ENCODE data around the gene KIF1C. TPM values are rescaled to one million over a fixed set of nuclear protein-coding genes. Genes with fewer than 3 reads are reported as not detected.

The KIF1C gene
- total and polyA plus RNA-seq, 7 donors = 46.4 to 164 (median 85.6) TPM

GRCh38 chr17:5031365-5032082 is 33.8 kb downstream of the KIF1C start:
- Histone ChIP-seq H3K27ac (peak overlapping the region; percentile 3 to 62 (median 45)), H3K27me3 (peaks cover 4 to 22% (median 6%) of the 10 kb centered on the region in 3 donors), H3K36me3 (no peaks in the 10 kb centered on the region), H3K4me3 (peak overlapping the region; percentile 24 to 56 (median 50)), H3K4me1 (peaks cover 0 to 16% (median 8%) of the 10 kb centered on the region in 4 donors), H3K9me3 (no peaks in the 10 kb centered on the region)
- intact Hi-C loops (cut with DNase I) = loop anchor here (1.0 to 2.0 kb wide), 2 partner anchors 31 to 33 kb away; no protein-coding TSS in a partner anchor
- peak; percentile 90 for DNase-seq
- WGBS, 2 donors = 2 to 4% methylated on average over 48 of the region's 48 CpGs
- TF ChIP-seq EP300 (IDR thresholded peaks at IDR 0.05) (no peak), POLR2AphosphoS5 (IDR thresholded peaks at IDR 0.05) (peak in 2 of 4 donors; percentile 11 to 41), CTCF (IDR thresholded peaks at IDR 0.05) (peak; percentile 67 to 87 (median 82))

- no peaks in the 10 kb centered on the region for H3K9me3 ChIP-seq
- intact Hi-C loops (cut with DNase I) = no loop called here
- 92% methylated on average over 6 of the region's 6 CpGs for WGBS, 2 donors
- H3K27me3 ChIP-seq = peaks cover 4 to 22% (median 6%) of the 10 kb centered on the region in 3 donors
- H3K4me1 ChIP-seq = peaks cover 0 to 16% (median 8%) of the 10 kb centered on the region in 4 donors
- no peak for DNase-seq
- H3K36me3 ChIP-seq = no peaks in the 10 kb centered on the region
- no peak overlapping the region for H3K4me3 ChIP-seq
- no peak for TF ChIP-seq POLR2AphosphoS5 (IDR thresholded peaks at IDR 0.05)
- no peak for TF ChIP-seq POLR2A (IDR thresholded peaks at IDR 0.05)
- TF ChIP-seq EP300 (IDR thresholded peaks at IDR 0.05) = no peak
- no peak for TF ChIP-seq CTCF (IDR thresholded peaks at IDR 0.05)
- no peak overlapping the region for H3K27ac ChIP-seq
Observed at GRCh38 chr17:5032865-5033264, 35.1 kb downstream of the KIF1C start.

GRCh38 chr17:5033352-5034015 is 35.7 kb downstream of the KIF1C start:
- Histone ChIP-seq H3K4me1 (peaks cover 0 to 16% (median 8%) of the 10 kb centered on the region in 4 donors), H3K36me3 (no peaks in the 10 kb centered on the region), H3K27me3 (peaks cover 4 to 22% (median 6%) of the 10 kb centered on the region in 3 donors), H3K4me3 (no peak overlapping the region), H3K9me3 (no peaks in the 10 kb centered on the region), H3K27ac (no peak overlapping the region)
- intact Hi-C loops (cut with DNase I) = no loop called here
- DNase-seq = no peak
- WGBS, 2 donors = 86 to 92% methylated on average over 13 of the region's 13 CpGs
- TF ChIP-seq CTCF (IDR thresholded peaks at IDR 0.05) = no peak
- TF ChIP-seq EP300 (IDR thresholded peaks at IDR 0.05) = no peak

GRCh38 chr17:5034063-5034462 is 36.3 kb downstream of the KIF1C start:
- WGBS, 2 donors = 91 to 96% methylated on average over 5 of the region's 5 CpGs
- no peaks in the 10 kb centered on the region for H3K36me3 ChIP-seq
- no peaks in the 10 kb centered on the region for H3K9me3 ChIP-seq

More at GRCh38 chr17:5034063-5034462, 36.3 kb downstream of the KIF1C start:
- no peak for TF ChIP-seq POLR2AphosphoS5 (IDR thresholded peaks at IDR 0.05)
- no peak for TF ChIP-seq POLR2A (IDR thresholded peaks at IDR 0.05)
- TF ChIP-seq CTCF (IDR thresholded peaks at IDR 0.05) = no peak
- TF ChIP-seq EP300 (IDR thresholded peaks at IDR 0.05) = no peak
- intact Hi-C loops (cut with DNase I) = no loop called here
- Histone ChIP-seq H3K4me3 (no peak overlapping the region), H3K4me1 (peaks cover 0 to 16% (median 8%) of the 10 kb centered on the region in 4 donors), H3K27ac (no peak overlapping the region), H3K27me3 (peaks cover 4 to 22% (median 6%) of the 10 kb centered on the region in 3 donors)
- no peak for DNase-seq
